ENCODE results near the gene RYR2. TPM values are rescaled to one million over a fixed set of nuclear protein-coding genes. Genes with fewer than 3 reads are reported as not detected.

Gene RYR2
- total RNA-seq, 4 donors from 2014 or later, result 1.2 to 7.0 (median 2.5) TPM

DNA sequence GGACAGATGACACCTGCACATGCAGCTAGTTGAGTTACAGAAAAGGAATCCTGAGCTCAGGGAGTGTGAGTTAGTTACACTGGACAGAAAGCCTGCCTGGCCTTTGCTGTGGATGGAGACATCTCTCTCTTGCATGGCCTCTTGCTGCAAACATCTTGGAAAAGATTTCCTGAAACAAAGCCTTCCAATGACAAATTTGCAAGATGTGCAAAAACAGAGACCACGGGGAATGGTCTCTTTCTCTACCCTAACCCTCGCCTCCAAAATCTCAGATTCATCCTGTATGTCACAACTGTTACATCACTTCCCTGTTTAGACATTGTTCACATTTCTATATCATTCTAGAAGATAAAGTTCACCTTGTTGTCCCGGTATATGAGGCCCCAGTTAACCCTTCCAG lies 415.6 kb downstream of the RYR2 start:
- H3K9me3 ChIP-seq, result no peaks in the 10 kb centered on the region
- in situ Hi-C loops (cut with MboI; ENCODE audit: low pct_ligation_motif_present in 1 of 4, low pct_unique_long_range_greater_than_20kb in 1 of 4, low sequenced_read_pairs in 3 of 4), result no loop called here
- WGBS, 2 donors (ENCODE audit: low coverage in 1 of 2), result 71 to 80% methylated on average over 3 of the region's 3 CpGs

DNA sequence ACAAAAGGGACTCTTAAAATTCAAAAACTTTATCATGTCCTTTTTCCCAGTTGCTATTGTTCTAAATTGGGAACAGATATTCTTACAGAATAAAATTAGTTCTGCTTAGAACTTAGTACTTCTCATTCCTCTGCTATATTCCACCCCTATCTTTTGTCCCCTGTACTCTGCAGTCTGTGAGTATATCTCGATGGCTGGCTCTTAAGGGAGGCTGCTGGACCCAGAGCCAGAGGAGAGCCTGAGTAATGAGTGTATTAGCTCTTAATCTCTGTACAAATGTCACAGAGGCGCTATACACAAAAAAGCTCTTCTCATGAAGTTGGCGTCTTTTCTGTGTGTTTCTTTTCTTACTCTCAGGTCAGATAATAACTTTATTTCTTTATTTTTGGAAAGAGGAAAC lies 425.3 kb downstream of the RYR2 start:
- Histone ChIP-seq H3K36me3 (no peaks in the 10 kb centered on the region), H3K4me1 (no peaks in the 10 kb centered on the region), H3K4me3 (no peak overlapping the region), H3K27ac (no peak overlapping the region), H3K9me3 (no peaks in the 10 kb centered on the region), H3K27me3 (no peaks in the 10 kb centered on the region)
- in situ Hi-C loops (cut with MboI; ENCODE audit: low pct_ligation_motif_present in 1 of 4, low pct_unique_long_range_greater_than_20kb in 1 of 4, low sequenced_read_pairs in 3 of 4), result no loop called here
- 53 to 54% methylated on average over 3 of the region's 3 CpGs for WGBS, 2 donors (ENCODE audit: low coverage in 1 of 2)
- no peak for DNase-seq
- TF ChIP-seq POLR2A (IDR thresholded peaks at IDR 0.05) (no peak), POLR2AphosphoS5 (IDR thresholded peaks at IDR 0.05) (no peak), EP300 (IDR thresholded peaks at IDR 0.05; ENCODE audit: low read depth) (no peak)
- TF ChIP-seq, protein P1, sequence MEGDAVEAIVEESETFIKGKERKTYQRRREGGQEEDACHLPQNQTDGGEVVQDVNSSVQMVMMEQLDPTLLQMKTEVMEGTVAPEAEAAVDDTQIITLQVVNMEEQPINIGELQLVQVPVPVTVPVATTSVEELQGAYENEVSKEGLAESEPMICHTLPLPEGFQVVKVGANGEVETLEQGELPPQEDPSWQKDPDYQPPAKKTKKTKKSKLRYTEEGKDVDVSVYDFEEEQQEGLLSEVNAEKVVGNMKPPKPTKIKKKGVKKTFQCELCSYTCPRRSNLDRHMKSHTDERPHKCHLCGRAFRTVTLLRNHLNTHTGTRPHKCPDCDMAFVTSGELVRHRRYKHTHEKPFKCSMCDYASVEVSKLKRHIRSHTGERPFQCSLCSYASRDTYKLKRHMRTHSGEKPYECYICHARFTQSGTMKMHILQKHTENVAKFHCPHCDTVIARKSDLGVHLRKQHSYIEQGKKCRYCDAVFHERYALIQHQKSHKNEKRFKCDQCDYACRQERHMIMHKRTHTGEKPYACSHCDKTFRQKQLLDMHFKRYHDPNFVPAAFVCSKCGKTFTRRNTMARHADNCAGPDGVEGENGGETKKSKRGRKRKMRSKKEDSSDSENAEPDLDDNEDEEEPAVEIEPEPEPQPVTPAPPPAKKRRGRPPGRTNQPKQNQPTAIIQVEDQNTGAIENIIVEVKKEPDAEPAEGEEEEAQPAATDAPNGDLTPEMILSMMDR (IDR thresholded peaks at IDR 0.05), result no peak
- intact Hi-C loops (cut with DNase I; ENCODE audit: low total_unique reads), result no loop called here

More for the DNA sequence above, 415.6 kb downstream of the RYR2 start:
- intact Hi-C loops (cut with DNase I; ENCODE audit: low total_unique reads), result no loop called here
- no peak for DNase-seq
- H3K4me1 ChIP-seq, result no peaks in the 10 kb centered on the region
- no peak overlapping the region for H3K27ac ChIP-seq
- TF ChIP-seq EP300 (IDR thresholded peaks at IDR 0.05; ENCODE audit: low read depth), result no peak
- no peak for TF ChIP-seq POLR2A (IDR thresholded peaks at IDR 0.05)
- TF ChIP-seq, protein P1 (IDR thresholded peaks at IDR 0.05), result no peak
- no peak for TF ChIP-seq POLR2AphosphoS5 (IDR thresholded peaks at IDR 0.05)
- no peaks in the 10 kb centered on the region for H3K36me3 ChIP-seq
- H3K4me3 ChIP-seq, result no peak overlapping the region
- no peaks in the 10 kb centered on the region for H3K27me3 ChIP-seq

DNA sequence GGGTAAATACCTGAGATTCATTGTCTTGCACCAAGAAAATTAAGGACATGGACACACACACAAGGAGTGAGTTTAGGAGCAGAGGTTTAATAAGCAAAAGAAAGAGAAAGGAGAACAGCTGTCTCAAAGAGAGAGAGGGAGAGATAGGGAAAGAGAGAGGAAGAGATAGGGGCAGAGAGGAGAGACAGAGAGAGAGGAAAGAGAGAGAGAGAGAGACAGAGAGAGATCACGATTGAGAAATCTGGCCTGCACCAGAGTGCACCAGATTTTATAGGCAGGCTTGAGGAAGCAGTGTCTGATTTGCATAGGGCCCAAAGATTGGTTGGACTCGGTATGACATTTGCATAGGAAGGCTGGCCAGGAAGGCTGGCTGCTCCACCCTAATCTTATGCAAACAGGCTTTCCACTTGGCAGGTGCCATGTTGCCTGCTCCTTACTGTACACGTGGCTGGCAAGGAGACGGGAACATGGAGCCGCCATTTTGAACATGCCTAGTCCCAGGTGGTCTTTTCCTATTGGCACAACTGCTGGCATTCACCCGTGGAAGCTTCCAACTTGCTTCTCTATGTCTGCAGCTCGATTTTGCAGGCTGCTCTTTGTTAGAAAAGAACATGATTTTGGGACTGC lies 428.8 kb downstream of the RYR2 start:
- no peak overlapping the region for H3K4me3 ChIP-seq
- in situ Hi-C loops (cut with MboI; ENCODE audit: low pct_ligation_motif_present in 1 of 4, low pct_unique_long_range_greater_than_20kb in 1 of 4, low sequenced_read_pairs in 3 of 4) (no loop called here), intact Hi-C loops (cut with DNase I; ENCODE audit: low total_unique reads) (no loop called here)
- no peak overlapping the region for H3K27ac ChIP-seq
- 27 to 58% methylated on average over 3 to 7 of the region's 7 CpGs for WGBS, 2 donors (ENCODE audit: low coverage in 1 of 2)
- no peaks in the 10 kb centered on the region for H3K9me3 ChIP-seq
- DNase-seq, result no peak
- no peaks in the 10 kb centered on the region for H3K27me3 ChIP-seq
- no peaks in the 10 kb centered on the region for H3K36me3 ChIP-seq
- H3K4me1 ChIP-seq, result no peaks in the 10 kb centered on the region
- no peak for TF ChIP-seq POLR2AphosphoS5 (IDR thresholded peaks at IDR 0.05)

DNA sequence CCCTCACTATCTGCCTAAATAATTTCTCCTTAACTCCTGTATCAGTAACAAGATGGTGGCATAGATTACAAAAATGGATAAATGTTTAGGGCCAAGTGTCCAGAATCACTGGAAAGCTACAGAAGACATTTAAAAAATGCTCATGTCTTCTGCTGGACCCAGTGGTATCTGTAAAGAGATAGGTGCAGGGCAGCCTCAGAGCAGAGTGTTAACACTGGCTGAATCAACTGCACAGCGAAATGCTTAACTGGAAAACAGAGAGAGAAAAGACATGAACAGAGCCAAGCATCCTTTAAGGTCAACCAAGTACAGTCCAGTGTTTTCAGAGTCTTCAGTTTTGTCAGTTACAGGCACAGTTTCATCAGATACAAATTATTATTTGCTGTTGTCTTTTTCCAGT lies 429.4 kb downstream of the RYR2 start:
- DNase-seq, result no peak
- no peaks in the 10 kb centered on the region for H3K36me3 ChIP-seq
- WGBS, 2 donors (ENCODE audit: low coverage in 1 of 2), result 0 to 40% methylated on average over 1 of the region's 1 CpG
- H3K9me3 ChIP-seq, result no peaks in the 10 kb centered on the region
- H3K27me3 ChIP-seq, result no peaks in the 10 kb centered on the region
- intact Hi-C loops (cut with DNase I; ENCODE audit: low total_unique reads), result no loop called here
- TF ChIP-seq, protein P1 (IDR thresholded peaks at IDR 0.05), result no peak
- TF ChIP-seq EP300 (IDR thresholded peaks at IDR 0.05; ENCODE audit: low read depth) (no peak), POLR2A (IDR thresholded peaks at IDR 0.05) (no peak), POLR2AphosphoS5 (IDR thresholded peaks at IDR 0.05) (no peak)
- no peak overlapping the region for H3K27ac ChIP-seq
- in situ Hi-C loops (cut with MboI; ENCODE audit: low pct_ligation_motif_present in 1 of 4, low pct_unique_long_range_greater_than_20kb in 1 of 4, low sequenced_read_pairs in 3 of 4), result no loop called here
- H3K4me3 ChIP-seq, result no peak overlapping the region
- H3K4me1 ChIP-seq, result no peaks in the 10 kb centered on the region

DNA sequence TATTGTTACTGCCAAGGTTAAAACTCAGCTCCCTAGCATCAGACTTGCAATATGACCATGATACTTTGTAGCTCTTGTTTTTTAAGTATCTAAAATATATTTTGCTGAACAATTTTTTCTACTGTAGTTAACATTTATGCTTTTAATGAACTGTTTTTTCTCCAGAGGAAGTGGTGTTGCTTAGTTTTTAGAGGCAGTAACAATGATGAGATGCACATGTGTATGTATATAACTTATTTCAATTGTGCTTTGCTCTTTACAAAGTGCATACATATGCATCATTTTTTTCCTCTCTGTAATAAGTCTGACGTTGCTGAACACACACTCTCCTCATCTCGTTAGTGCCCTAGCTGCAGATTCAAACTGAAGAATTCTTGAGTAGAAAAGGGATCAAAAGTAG lies 430.0 kb downstream of the RYR2 start:
- WGBS, 2 donors (ENCODE audit: low coverage in 1 of 2), result 0 to 22% methylated on average over 2 of the region's 2 CpGs
- H3K4me1 ChIP-seq, result no peaks in the 10 kb centered on the region
- no peak for TF ChIP-seq POLR2AphosphoS5 (IDR thresholded peaks at IDR 0.05)
- no peak for TF ChIP-seq EP300 (IDR thresholded peaks at IDR 0.05; ENCODE audit: low read depth)
- TF ChIP-seq POLR2A (IDR thresholded peaks at IDR 0.05), result no peak
- TF ChIP-seq, protein P1 (IDR thresholded peaks at IDR 0.05), result no peak
- H3K9me3 ChIP-seq, result no peaks in the 10 kb centered on the region
- intact Hi-C loops (cut with DNase I; ENCODE audit: low total_unique reads), result no loop called here
- H3K27ac ChIP-seq, result no peak overlapping the region
- H3K4me3 ChIP-seq, result no peak overlapping the region
- H3K36me3 ChIP-seq, result no peaks in the 10 kb centered on the region
- no peaks in the 10 kb centered on the region for H3K27me3 ChIP-seq
- DNase-seq, result no peak
- in situ Hi-C loops (cut with MboI; ENCODE audit: low pct_ligation_motif_present in 1 of 4, low pct_unique_long_range_greater_than_20kb in 1 of 4, low sequenced_read_pairs in 3 of 4), result no loop called here
